Dermis microvascular lymphatic vessel endothelial cell (primary cell): ENCODE results near the gene TMEM203. TPM values are rescaled to one million over a fixed set of nuclear protein-coding genes. Genes with fewer than 3 reads are reported as not detected.

Experiments used
- DNase-seq, 2 donors: peaks; one replicate each; pipeline versions ENCODE4 v3.0.0 to v3.0.0-alpha.2; 2010; ENCODE audit warnings: low read depth in 2 of 2
- total RNA-seq: library from RNA; depleted of rRNA; stranded (reverse); fragments of >200 nt; gene quantifications from 2 replicates; pipeline ENCODE4 v1.2.1, GENCODE V29; 2014

TMEM203 gene
- total RNA-seq, 1 donor from 2014 or later, result 19.8 TPM

- DNase-seq, result no peak
These were observed 14.4 kb upstream of the TMEM203 start for GRCh38 chr9:137219757-137220316.

GRCh38 chr9:137218754-137219271, 13.4 kb upstream of the TMEM203 start:
- DNase-seq, result no peak

DNA sequence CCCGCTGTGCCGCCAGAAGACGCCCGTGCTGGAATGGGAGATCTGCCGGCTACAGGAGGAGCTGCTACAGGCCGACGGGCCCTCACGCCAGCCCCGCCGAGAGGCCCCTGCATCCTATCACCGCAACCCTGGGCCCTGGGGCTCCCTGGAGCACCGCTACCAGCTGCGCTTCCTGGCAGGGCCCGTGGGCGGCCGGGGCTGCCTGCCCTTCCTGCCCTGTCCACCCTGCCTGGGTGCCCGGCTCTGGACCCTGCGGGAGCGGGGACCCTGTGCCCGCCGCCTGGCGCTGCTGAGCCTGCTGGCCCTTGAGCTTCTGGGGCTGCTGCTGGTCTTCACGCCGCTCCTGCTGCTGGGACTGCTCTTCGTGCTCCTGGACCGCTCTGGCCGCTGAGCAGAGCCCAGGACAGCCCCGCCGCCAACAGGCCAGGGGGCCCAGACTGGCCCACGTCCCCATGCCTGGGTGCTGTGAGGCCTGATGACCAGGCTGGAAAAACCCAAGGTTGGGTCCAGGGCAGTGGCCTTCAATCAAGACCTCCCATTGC, 12.8 kb upstream of the TMEM203 start:
- no peak for DNase-seq

DNA sequence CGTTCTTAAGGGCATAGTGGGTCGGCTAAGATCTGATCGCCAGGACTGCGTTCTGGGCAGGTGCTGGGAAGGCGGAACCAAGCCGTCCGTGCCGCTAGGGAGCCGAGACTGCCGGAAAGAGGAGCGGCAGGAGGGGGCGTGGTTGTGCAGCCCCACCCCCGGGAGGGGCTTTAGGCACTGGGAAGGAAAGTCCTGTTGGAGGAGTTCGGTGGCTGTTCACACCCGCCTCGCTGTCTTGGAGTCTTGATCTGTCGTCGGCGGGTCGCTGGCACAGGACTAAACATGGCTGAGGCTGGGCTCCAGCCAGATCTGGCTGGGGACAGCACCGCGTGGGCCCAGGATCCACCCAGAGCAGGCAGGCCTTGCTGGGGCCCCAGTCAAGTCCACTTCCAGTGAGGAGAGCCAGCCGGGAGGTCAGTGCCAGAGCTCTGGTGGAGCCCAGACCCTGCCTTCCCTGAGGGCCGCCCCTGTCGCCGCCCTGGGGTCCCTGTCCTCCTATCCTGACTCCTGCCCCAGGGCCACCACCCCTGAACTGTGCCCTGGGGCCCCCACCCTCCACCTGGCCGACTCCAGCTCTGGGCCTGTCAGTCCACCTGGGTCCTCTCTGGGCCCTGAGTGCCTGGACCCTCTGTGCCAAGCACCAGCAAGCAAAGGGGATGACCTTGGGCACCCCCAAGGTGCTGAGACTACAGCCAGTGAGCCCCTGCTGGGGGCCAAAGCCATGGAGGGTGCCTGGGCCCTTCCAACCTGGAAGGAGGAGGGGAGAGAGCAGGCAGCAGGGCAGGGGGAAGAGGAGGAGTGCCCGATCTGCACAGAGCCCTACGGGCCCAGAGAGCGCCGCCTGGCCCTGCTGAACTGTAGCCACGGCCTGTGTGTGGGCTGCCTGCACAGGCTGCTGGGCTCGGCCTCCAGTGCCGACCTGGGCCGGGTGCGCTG, 12.1 kb upstream of the TMEM203 start:
- DNase-seq, result no peak

- DNase-seq, result no peak
These were observed 10.9 kb upstream of the TMEM203 start for GRCh38 chr9:137216188-137216965.

- no peak for DNase-seq
These were observed 9.9 kb upstream of the TMEM203 start for GRCh38 chr9:137215196-137215986.

DNA sequence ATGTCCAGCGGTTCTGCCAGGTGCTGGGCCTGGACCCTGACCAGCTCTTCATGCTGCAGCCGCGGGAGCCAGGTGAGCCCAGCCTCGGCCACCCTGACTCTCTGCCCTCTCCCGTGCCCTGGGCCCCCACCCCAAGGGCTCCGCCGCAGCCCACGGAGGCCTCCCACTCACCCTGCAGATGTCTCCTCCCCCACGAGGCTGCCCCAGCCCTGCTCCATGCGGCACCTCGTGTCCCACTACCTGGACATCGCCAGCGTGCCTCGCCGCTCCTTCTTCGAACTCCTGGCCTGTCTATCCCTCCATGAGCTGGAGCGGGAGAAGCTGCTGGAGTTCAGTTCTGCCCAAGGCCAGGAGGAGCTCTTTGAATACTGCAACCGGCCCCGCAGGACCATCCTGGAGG, 9.2 kb upstream of the TMEM203 start:
- no peak for DNase-seq

DNA sequence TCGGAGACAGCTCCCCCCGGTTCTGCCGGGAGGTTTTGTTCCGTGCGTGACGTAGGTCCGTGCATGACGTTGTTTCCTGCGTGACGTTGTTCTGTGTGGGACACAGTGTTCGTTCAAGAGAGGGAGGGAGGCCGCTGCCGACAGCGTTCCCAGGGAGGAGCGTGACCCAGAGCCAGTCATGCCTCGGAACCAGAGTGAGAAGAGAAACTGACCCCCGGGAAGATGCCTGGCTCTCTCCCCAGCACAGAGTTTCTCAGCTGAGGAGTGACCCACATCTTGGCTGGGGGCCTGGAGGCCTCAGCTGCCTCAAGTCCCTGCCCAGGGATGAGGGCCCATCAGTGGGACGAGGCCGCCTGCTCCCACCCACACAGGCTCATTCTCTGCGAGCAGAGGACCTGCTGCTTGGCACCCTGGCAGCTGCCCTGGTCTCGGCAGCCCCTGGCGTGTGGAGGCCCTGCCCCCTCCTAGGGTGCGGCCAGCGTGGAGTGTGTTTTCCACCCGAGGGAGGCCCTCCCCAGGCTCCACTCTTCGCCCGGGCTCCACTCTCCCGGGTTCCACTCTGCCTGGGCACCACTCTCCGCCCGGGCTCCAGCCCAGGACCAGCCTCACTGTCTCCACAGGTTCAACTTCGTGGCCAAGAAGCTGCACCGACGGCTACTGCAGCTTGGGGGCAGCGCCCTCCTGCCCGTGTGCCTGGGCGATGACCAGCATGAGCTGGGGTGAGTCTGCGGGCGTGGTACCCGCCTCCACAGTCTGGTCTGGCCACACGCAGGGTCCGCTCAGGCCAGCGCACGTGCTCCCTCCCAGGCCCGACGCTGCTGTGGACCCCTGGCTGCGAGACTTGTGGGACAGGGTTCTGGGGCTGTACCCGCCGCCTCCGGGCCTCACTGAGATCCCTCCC, 8.0 kb upstream of the TMEM203 start:
- DNase-seq, result no peak

DNA sequence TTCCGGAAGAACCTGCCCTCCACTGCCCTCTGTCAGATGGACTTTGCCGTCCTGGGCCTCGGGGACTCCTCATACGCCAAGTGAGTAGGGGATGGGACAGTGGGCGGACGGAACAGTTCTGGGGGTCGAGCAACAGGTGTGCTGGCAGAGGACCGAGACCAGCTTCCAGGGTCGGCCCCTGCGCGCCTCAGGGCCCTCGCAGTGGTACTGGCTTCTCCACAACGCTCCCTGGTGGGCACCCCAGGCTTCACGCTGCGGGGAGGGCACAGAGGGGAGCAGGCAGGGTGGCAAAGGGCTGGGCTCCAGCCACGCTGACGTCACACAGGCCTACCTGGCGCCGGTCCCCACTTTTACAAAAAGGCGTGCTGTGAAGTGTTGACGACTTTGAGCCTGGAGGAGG, 7.1 kb upstream of the TMEM203 start:
- DNase-seq, result no peak

GRCh38 chr9:137211532-137211931, 6.1 kb upstream of the TMEM203 start:
- DNase-seq, result no peak

- no peak for DNase-seq
These were observed 1.2 kb upstream of the TMEM203 start for GRCh38 chr9:137206602-137207001.

- DNase-seq, result no peak
These were observed 720 bp downstream of the TMEM203 start for GRCh38 chr9:137204731-137205125.

DNA sequence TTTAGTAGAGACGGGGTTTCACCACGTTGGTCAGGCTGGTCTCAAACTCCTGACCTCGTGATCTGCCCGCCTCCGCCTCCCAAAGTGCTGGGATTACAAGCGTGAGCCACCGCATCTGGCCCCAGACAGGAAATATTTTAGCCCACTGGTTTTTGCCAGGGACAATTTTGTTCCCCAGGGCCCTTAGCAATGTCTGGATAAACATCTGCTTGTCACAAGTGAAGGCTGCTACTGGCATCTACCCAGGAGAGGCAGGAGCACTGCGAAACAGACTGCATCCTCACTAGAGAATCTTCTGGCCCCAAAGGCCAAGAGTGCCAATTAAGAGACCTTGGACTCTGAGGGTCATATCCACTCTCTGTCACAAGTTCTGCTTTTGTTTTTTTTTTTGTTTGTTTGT, 2.5 kb downstream of the TMEM203 start:
- no peak for DNase-seq

DNA sequence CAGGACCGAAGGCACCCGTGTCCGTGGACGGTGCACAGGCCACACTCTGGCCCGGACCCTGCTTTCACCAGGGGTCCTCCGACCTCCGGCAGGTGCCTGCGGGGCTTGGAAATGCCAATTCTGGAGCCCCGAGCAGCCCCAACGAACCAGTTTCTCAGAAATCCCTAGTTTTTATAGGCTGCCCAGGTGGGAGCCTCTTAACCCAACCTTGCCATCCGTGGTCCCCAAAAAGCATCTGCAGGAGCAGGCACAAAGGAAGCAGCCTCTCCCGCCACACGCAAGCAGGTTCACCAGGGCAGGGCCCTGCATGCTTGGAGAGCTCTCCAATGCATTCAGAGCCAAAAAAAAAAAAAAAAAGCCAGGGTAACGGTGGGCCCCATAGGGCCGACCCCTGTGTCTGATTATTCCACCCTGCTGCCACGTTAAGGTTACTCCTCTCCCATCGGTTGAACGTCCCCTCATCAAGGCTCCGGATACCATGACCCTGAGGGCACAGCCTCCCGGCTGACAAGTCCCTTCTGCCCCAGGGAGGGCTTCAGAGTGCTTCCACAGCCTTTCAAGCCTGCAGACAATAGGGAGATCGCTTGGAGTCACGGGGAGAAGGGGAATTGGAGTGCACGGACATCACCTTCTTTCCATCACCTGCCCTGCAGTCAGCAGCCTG, 4.1 kb downstream of the TMEM203 start:
- DNase-seq, result no peak

- DNase-seq, result peak; percentile 95 to 99
These were observed 4.9 kb downstream of the TMEM203 start, which contains the start of gene TPRN for GRCh38 chr9:137200311-137201204. TPRN (minus strand) TSS chr9:137200741; CDS start chr9:137200711, 30 bp downstream.

DNA sequence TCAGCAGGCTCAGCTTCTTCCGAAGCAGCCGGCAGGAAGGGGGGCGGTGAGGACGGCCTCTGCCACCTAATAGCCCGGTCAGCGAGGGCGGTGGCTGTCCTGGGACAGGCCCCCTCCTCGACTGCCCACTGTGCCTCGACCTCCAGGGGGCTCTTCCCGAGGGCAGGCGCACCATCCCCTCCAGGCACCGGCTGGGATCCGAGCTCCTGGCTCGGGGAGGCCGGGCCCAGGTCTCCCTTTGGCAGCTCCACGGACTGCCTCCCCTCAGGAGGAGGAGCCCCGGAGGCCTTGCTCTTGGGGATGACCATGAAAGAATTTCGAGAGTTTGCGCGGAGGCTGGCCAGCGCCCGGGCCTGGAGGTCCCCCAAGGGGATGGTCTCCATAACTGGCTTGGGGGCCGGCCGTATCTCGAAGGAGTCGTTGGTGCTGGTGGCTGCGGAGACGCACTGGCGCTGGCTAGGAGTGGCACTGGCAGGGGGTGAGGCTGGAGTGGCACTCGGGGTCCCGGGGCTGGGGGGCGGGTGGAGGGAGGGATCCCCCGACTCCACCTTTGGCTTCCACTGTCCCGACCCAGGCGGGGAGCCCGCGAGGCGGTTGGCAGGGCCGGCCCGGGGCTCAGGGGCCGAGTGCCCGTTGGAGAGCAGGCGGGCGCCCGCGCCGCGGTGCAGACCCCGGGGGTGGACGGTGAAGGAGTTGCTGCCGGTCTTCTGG, 5.9 kb downstream of the TMEM203 start:
- no peak for DNase-seq

DNA sequence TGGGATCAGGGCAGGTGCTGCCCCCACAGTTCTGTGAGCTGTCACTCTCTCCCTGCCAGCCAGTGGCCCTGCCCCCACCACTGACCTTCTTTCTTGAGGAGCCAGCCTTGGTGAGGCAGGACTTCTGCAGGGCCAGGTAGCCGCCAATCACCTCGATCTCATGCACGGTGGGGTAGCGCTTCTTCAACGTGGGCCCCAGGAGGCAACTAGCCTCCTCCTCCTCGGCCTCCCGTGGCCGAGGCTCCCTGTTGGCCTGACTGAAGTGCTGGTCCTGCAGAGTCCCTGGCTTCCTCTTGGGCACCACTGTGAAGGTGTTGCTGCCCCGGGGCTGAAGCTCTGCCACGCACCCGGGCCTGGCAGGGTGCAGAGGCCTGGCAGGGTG, 6.6 kb downstream of the TMEM203 start:
- DNase-seq, result no peak
